HepG2 (cell line): ENCODE data around the gene RPL23. TPM values are rescaled to one million over a fixed set of nuclear protein-coding genes. Genes with fewer than 3 reads are reported as not detected.
A peak's percentile ranks its signal among the peaks of the same experiment; 100 is the strongest.

Experiments
- ARID3A ChIP-seq: IDR thresholded peaks from 2 replicates; pipeline ENCODE4 v1.6.1; 2012; ENCODE audit warnings: low read depth, low read length, improper control_type of control experiment
- ATF7 ChIP-seq, 2 experiments: fragments of 450-650 bp in 1 of 2; sonication (generic) in 1 of 2; formaldehyde crosslinking in 1 of 2; IDR thresholded peaks; 2 replicates each; pipeline versions ENCODE4 v1.4.0 to v1.6.1; 2016 to 2020; ENCODE audit warnings: antibody characterized with exemption in 1 of 2, mild to moderate bottlenecking in 1 of 2, missing genetic modification reagents in 1 of 2
- DDIT3 ChIP-seq: sonication (generic); formaldehyde crosslinking; IDR thresholded peaks from 2 replicates; pipeline ENCODE4 v1.4.0; 2020; ENCODE audit warnings: mild to moderate bottlenecking, missing genetic modification reagents
- EZH2 ChIP-seq: conservative IDR thresholded peaks from 2 replicates; pipeline ENCODE4 v1.6.1; 2012; ENCODE audit warnings: mild to moderate bottlenecking, low read depth, low read length, moderate library complexity
- FOXK1 ChIP-seq: sonication (generic); formaldehyde crosslinking; IDR thresholded peaks from 2 replicates; pipeline ENCODE4 v1.4.0; 2020; ENCODE audit warnings: low read depth, missing genetic modification reagents, borderline replicate concordance
- HDAC2 ChIP-seq: sonication (generic); formaldehyde crosslinking; IDR thresholded peaks from 2 replicates; pipeline ENCODE4 v1.4.0; 2020; ENCODE audit warnings: missing genetic modification reagents
- KDM4B ChIP-seq: sonication (generic); formaldehyde crosslinking; IDR thresholded peaks from 2 replicates; pipeline ENCODE4 v1.4.0; 2020; ENCODE audit warnings: missing genetic modification reagents
- KLF15 ChIP-seq: sonication (generic); formaldehyde crosslinking; IDR thresholded peaks from 2 replicates; pipeline ENCODE4 v1.8.1; 2023; ENCODE audit warnings: borderline replicate concordance, mild to moderate bottlenecking, inconsistent platforms, missing genetic modification reagents, mixed read lengths
- NAIF1 ChIP-seq: sonication (generic); formaldehyde crosslinking; IDR thresholded peaks from 2 replicates; pipeline ENCODE4 v1.5.0; 2020; ENCODE audit warnings: mild to moderate bottlenecking, missing genetic modification reagents, borderline replicate concordance
- POGK ChIP-seq: sonication (generic); formaldehyde crosslinking; conservative IDR thresholded peaks from 2 replicates; pipeline ENCODE4 v1.8.0; 2022; ENCODE audit warnings: mild to moderate bottlenecking, moderate library complexity, missing genetic modification reagents
- SAFB2 ChIP-seq: sonication (generic); formaldehyde crosslinking; IDR thresholded peaks from 2 replicates; pipeline ENCODE4 v1.5.1; 2020; ENCODE audit warnings: missing genetic modification reagents, low read depth, mild to moderate bottlenecking, borderline replicate concordance
- SYNCRIP ChIP-seq: fragments of 200-400 bp; formaldehyde crosslinking; IDR thresholded peaks from 2 replicates; pipeline ENCODE4 v1.6.1; 2018; ENCODE audit warnings: mild to moderate bottlenecking, low read depth, low read length; ENCODE audit not compliant: insufficient read depth
- XBP1 ChIP-seq: sonication (generic); formaldehyde crosslinking; IDR thresholded peaks from 2 replicates; pipeline ENCODE4 v1.5.0; 2020; ENCODE audit warnings: missing genetic modification reagents
- ZMAT3 ChIP-seq: sonication (generic); formaldehyde crosslinking; conservative IDR thresholded peaks from 2 replicates; pipeline ENCODE4 v1.7.0; 2021; ENCODE audit warnings: missing genetic modification reagents
- ZMYM4 ChIP-seq: sonication (generic); formaldehyde crosslinking; IDR thresholded peaks from 2 replicates; pipeline ENCODE4 v1.8.1; 2023; ENCODE audit warnings: mild to moderate bottlenecking, missing genetic modification reagents
- ZNF160 ChIP-seq: sonication (generic); formaldehyde crosslinking; IDR thresholded peaks from 2 replicates; pipeline ENCODE4 v1.8.0; 2022; ENCODE audit warnings: mild to moderate bottlenecking, inconsistent platforms, missing genetic modification reagents
- ZNF281 ChIP-seq: sonication (generic); formaldehyde crosslinking; IDR thresholded peaks from 2 replicates; pipeline ENCODE4 v1.4.0; 2020; ENCODE audit warnings: missing genetic modification reagents, borderline replicate concordance
- ZNF296 ChIP-seq: sonication (generic); formaldehyde crosslinking; conservative IDR thresholded peaks from 2 replicates; pipeline ENCODE4 v1.5.0; 2020; ENCODE audit warnings: mild to moderate bottlenecking, missing genetic modification reagents
- ZNF333 ChIP-seq: sonication (generic); formaldehyde crosslinking; IDR thresholded peaks from 2 replicates; pipeline ENCODE4 v1.4.0; 2020; ENCODE audit warnings: mild to moderate bottlenecking, missing genetic modification reagents, borderline replicate concordance
- ZNF451 ChIP-seq: sonication (generic); formaldehyde crosslinking; IDR thresholded peaks from 2 replicates; pipeline ENCODE4 v1.5.0; 2020; ENCODE audit warnings: mild to moderate bottlenecking, missing genetic modification reagents
- ZNF720 ChIP-seq: sonication (generic); formaldehyde crosslinking; IDR thresholded peaks from 2 replicates; pipeline ENCODE4 v1.4.0; 2020; ENCODE audit warnings: missing genetic modification reagents
- ZNF792 ChIP-seq: IDR thresholded peaks from 2 replicates; pipeline ENCODE4 v1.6.1; 2016
- polyA plus RNA-seq, 8 experiments: library from polyadenylated mRNA; depleted of rRNA in 3 of 8; stranded (reverse) in 7 of 8; unstranded in 1 of 8; fragments of >200 nt; fragmentation: Illumina TruSeq in 4 of 8; extraction: Trizol in 4 of 8; gene quantifications; 2 replicates each; pipeline versions ENCODE4 v1.2.1 to v1.2.3, GENCODE V29; 2011 to 2016; ENCODE audit warnings: low read depth in 4 of 8, missing spikeins in 1 of 8, mixed read lengths in 1 of 8; ENCODE audit not compliant: insufficient read depth in 1 of 8
- total RNA-seq, 5 experiments: library from RNA; depleted of rRNA; stranded (reverse); fragments of >200 nt; fragmentation: Illumina TruSeq; extraction: Trizol; gene quantifications; 2 replicates each; pipeline ENCODE4 v1.2.3, GENCODE V29; 2016; ENCODE audit warnings: low read depth in 1 of 5

The RPL23 gene
- total and polyA plus RNA-seq, 2 of the 13 experiments (the other 11 are each of a cell fraction or from before 2014, with no cell fraction given) = 2,790 to 4,860 TPM

GRCh38 chr17:38824899-38825761 lies 28.4 kb downstream of the RPL23 start, which contains the start of gene CWC25 (continued):
- peak; percentile 69 for TF ChIP-seq POGK (CRISPR knock-in tag)
- peak; percentile 84; the same call in 1 of the 2 replicates for TF ChIP-seq NAIF1 (CRISPR knock-in tag)
- TF ChIP-seq ZMYM4 (CRISPR knock-in tag) = peak; percentile 98
- no peak for TF ChIP-seq EZH2
- TF ChIP-seq ZMAT3 (CRISPR knock-in tag) = peak; percentile 97
- peak; percentile 77; the same call in 1 of the 2 replicates for TF ChIP-seq ZNF296 (CRISPR knock-in tag)
- no peak for TF ChIP-seq KLF15 (CRISPR knock-in tag)
- TF ChIP-seq ZNF160 (CRISPR knock-in tag) = 0 out of 2 replicates have a peak, but pooled peaks have one; percentile 81
- peak; percentile 99 for TF ChIP-seq HDAC2 (CRISPR knock-in tag)
- peak; percentile 39; the same call in 1 of the 2 replicates for TF ChIP-seq ARID3A
- TF ChIP-seq DDIT3 (CRISPR knock-in tag) = peak; percentile 61; the same call in 1 of the 2 replicates
- TF ChIP-seq XBP1 = no peak
- TF ChIP-seq SAFB2 = peak; percentile 91
- no peak for TF ChIP-seq SYNCRIP
- TF ChIP-seq FOXK1 = peak; percentile 99
- peak; percentile 86 for TF ChIP-seq KDM4B (CRISPR knock-in tag)
- TF ChIP-seq ZNF281 (CRISPR knock-in tag) = peak; percentile 75
- 0 out of 2 replicates have a peak, but pooled peaks have one; percentile 47 for TF ChIP-seq ZNF451 (CRISPR knock-in tag)
- peak; percentile 71 for TF ChIP-seq ATF7 (IDR thresholded peaks at IDR 0.05)
- peak; percentile 93 for TF ChIP-seq ATF7 (CRISPR knock-in tag; IDR thresholded peaks at IDR 0.05)
- no peak for TF ChIP-seq ZNF720 (CRISPR knock-in tag)
- peak; percentile 92 for TF ChIP-seq ZNF792 (CRISPR knock-in tag)
- TF ChIP-seq ZNF333 (CRISPR knock-in tag) = peak; percentile 94
